ENCODE results near the gene PDLIM3. TPM values are rescaled to one million over a fixed set of nuclear protein-coding genes. Genes with fewer than 3 reads are reported as not detected.

Gene PDLIM3
- total and polyA plus RNA-seq, 2 of the 13 experiments (the other 11 are each of a cell fraction or from before 2014, with no cell fraction given), result 5.9 to 14.0 TPM

GRCh38 chr4:185513489-185514181, 21.7 kb downstream of the PDLIM3 start (continued):
- TF ChIP-seq TBX3 (IDR thresholded peaks at IDR 0.05; ENCODE audit: borderline replicate concordance) (peak; percentile 64; the same call in 1 of the 2 replicates), LCORL (IDR thresholded peaks at IDR 0.05) (no peak), LCORL (CRISPR knock-in tag; IDR thresholded peaks at IDR 0.05) (no peak), KDM2A (CRISPR knock-in tag; IDR thresholded peaks at IDR 0.05; ENCODE audit: borderline replicate concordance, low read depth) (0 out of 2 replicates have a peak, but pooled peaks have one; percentile 47), SAP130 (CRISPR knock-in tag; IDR thresholded peaks at IDR 0.05; ENCODE audit: low read depth) (peak; percentile 82), SALL1 (CRISPR knock-in tag; IDR thresholded peaks at IDR 0.05) (peak; percentile 64), TCF12 (IDR thresholded peaks at IDR 0.05) (no peak), TCF12 (CRISPR knock-in tag; IDR thresholded peaks at IDR 0.05) (no peak), YY1 (IDR thresholded peaks at IDR 0.05; ENCODE audit: insufficient read depth, insufficient replicate concordance, low read depth, low read length) (no peak), FOXO1 (CRISPR knock-in tag; IDR thresholded peaks at IDR 0.05) (no peak), ZNF724P (CRISPR knock-in tag; IDR thresholded peaks at IDR 0.05; ENCODE audit: borderline replicate concordance) (no peak), SATB2 (CRISPR knock-in tag; IDR thresholded peaks at IDR 0.05) (no peak), RERE (CRISPR knock-in tag; IDR thresholded peaks at IDR 0.05; ENCODE audit: low read depth) (peak; percentile 44; the same call in 1 of the 2 replicates), AGO1 (IDR thresholded peaks at IDR 0.05; ENCODE audit: low read depth, low read length, poor library complexity, severe bottlenecking) (no peak), ZNF335 (CRISPR knock-in tag; IDR thresholded peaks at IDR 0.05) (no peak), HNF4A (CRISPR knock-in tag; IDR thresholded peaks at IDR 0.05) (peak; percentile 71), ZNF350 (CRISPR knock-in tag; IDR thresholded peaks at IDR 0.05; ENCODE audit: borderline replicate concordance, low read depth) (no peak), FOXP1 (IDR thresholded peaks at IDR 0.05) (no peak), FOXP1 (CRISPR knock-in tag; IDR thresholded peaks at IDR 0.05) (peak; percentile 68), WIZ (CRISPR knock-in tag; IDR thresholded peaks at IDR 0.05) (no peak), KLF16 (CRISPR knock-in tag; IDR thresholded peaks at IDR 0.05) (no peak), ZHX1 (CRISPR knock-in tag; IDR thresholded peaks at IDR 0.05; ENCODE audit: low read depth) (no peak), ZNF44 (CRISPR knock-in tag; IDR thresholded peaks at IDR 0.05) (no peak), YEATS4 (CRISPR knock-in tag; IDR thresholded peaks at IDR 0.05; ENCODE audit: borderline replicate concordance) (peak; percentile 31; the same call in 1 of the 2 replicates)
